Naive B cell (primary cell): Measurements from ENCODE around the gene GNB2. TPM values are rescaled to one million over a fixed set of nuclear protein-coding genes. Genes with fewer than 3 reads are reported as not detected.
A peak's percentile ranks its signal among the peaks of the same experiment; 100 is the strongest.
"Not testable (repeated sequence)": the region's sequence is repeated elsewhere in the genome, so short reads cannot be mapped to it uniquely, and the experiment has no call there.

ENCODE experiments used
- ATAC-seq, 2 donors: fragments of 150-1000 bp; cut with Tn5 transposase; 2 replicates each; pipeline ENCODE4 v1.10.0; 2021; ENCODE audit warnings: low read depth in 2 of 2, mild to moderate bottlenecking in 2 of 2, moderate library complexity in 2 of 2
- DNase-seq: peaks from one replicate; pipeline ENCODE4 v3.0.0; 2022
- H3K27ac Mint-ChIP-seq, 6 donors: one replicate each; pipeline ENCODE4 v1.8.0; 2020 to 2022; ENCODE audit warnings: mild to moderate bottlenecking in 6 of 6, mixed read lengths in 6 of 6, moderate library complexity in 5 of 6, inconsistent platforms in 2 of 6
- H3K27me3 Mint-ChIP-seq, 3 donors: one replicate each; pipeline ENCODE4 v1.8.0; 2021 to 2022; ENCODE audit warnings: mixed read lengths in 3 of 3, mild to moderate bottlenecking in 1 of 3
- H3K36me3 Mint-ChIP-seq, 2 donors: one replicate each; pipeline ENCODE4 v1.8.0; 2020 to 2022; ENCODE audit warnings: mixed read lengths in 2 of 2, inconsistent platforms in 1 of 2, mild to moderate bottlenecking in 1 of 2
- H3K4me1 Mint-ChIP-seq, 3 donors: one replicate each; pipeline ENCODE4 v1.8.0; 2020 to 2022; ENCODE audit warnings: mixed read lengths in 3 of 3, inconsistent platforms in 1 of 3, mild to moderate bottlenecking in 1 of 3, moderate library complexity in 1 of 3
- H3K4me3 Mint-ChIP-seq, 8 donors: one replicate each; pipeline ENCODE4 v1.8.0; 2020 to 2022; ENCODE audit warnings: mild to moderate bottlenecking in 8 of 8, mixed read lengths in 8 of 8, moderate library complexity in 8 of 8, inconsistent platforms in 2 of 8
- H3K9me3 Mint-ChIP-seq, 7 donors: one replicate each; pipeline ENCODE4 v1.8.0; 2020 to 2022; ENCODE audit warnings: mixed read lengths in 7 of 7, mild to moderate bottlenecking in 5 of 7, inconsistent platforms in 2 of 7, moderate library complexity in 1 of 7
- polyA plus RNA-seq, 6 donors: library from polyadenylated mRNA; unstranded; fragments of 300-500 nt; fragmentation: Illumina TruSeq; gene quantifications; one replicate each; pipeline ENCODE4 v1.2.3, GENCODE V29; 2021; ENCODE audit warnings: low read depth in 6 of 6

Gene GNB2
- polyA plus RNA-seq, 6 donors from 2014 or later: 46.2 to 65.4 (median 56.2) TPM

DNA sequence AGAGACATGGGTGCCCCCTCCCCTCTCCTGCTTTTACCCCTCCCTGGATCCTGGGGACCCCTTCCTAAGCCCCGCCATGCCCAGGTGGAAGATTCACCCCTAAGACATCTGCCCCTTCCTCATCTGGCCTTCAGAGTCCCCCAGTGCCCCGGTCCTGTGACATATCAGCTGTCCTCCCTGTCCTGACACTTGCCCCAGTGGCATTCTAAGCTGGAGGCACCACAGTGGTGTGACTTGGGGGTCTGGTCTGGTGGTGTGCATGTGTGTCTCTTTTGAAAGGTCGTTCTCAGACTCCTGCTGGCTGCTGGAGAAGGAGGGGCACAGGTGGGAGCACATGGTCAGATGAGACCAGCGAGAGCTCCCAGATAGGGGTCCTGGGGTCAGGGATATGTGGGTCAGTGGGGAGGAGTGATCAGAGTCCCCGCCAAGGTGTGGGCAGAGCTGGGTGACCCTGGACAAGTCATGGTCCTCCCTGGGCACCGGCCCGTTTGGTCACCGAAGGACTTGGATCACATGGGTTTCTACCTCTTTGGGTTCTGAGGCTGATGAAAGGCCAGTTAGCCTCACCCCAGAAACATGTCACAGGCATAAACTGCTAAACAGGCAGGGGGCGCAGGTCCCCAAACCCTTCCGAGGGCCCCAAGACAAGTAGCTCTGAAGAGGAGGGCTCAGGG lies 31.5 kb upstream of the GNB2 start:
- DNase-seq: no peak
- Mint-ChIP-seq H3K9me3 (no peaks in the 10 kb centered on the region), H3K4me3 (no peak overlapping the region), H3K27me3 (peaks cover 0 to 39% (median 25%) of the 10 kb centered on the region in 3 donors), H3K4me1 (peaks cover 5 to 13% (median 10%) of the 10 kb centered on the region in 3 donors), H3K27ac (peak overlapping the region in 1 of 6 donors; percentile 21), H3K36me3 (no peaks in the 10 kb centered on the region)
- ATAC-seq: no peak

DNA sequence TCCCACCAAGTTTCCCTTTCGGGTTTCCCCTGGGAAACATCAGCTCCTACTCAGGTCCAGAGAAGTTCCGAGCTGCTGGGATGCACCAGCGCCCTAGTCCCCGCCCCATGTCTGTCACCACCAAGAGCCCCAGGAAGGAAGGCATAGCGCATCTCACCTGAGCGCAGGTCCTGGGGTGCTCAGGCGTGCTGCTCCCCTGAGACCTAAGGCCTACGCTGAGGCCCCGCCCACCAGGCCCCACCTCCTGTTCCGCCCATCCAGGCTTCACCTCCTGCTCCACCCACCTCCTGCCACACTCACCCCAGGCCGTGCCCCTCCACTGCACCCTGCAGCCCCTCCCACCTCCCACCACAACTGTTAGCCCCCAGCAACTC lies 31.0 kb upstream of the GNB2 start:
- peaks cover 0 to 44% (median 31%) of the 10 kb centered on the region in 3 donors for H3K27me3 Mint-ChIP-seq
- H3K36me3 Mint-ChIP-seq: no peaks in the 10 kb centered on the region
- peak overlapping the region in 1 of 6 donors; percentile 21 for H3K27ac Mint-ChIP-seq
- no peaks in the 10 kb centered on the region for H3K9me3 Mint-ChIP-seq
- H3K4me3 Mint-ChIP-seq: no peak overlapping the region
- ATAC-seq (peak; percentile 92), DNase-seq (no peak)
- peaks cover 5 to 13% (median 10%) of the 10 kb centered on the region in 3 donors for H3K4me1 Mint-ChIP-seq

DNA sequence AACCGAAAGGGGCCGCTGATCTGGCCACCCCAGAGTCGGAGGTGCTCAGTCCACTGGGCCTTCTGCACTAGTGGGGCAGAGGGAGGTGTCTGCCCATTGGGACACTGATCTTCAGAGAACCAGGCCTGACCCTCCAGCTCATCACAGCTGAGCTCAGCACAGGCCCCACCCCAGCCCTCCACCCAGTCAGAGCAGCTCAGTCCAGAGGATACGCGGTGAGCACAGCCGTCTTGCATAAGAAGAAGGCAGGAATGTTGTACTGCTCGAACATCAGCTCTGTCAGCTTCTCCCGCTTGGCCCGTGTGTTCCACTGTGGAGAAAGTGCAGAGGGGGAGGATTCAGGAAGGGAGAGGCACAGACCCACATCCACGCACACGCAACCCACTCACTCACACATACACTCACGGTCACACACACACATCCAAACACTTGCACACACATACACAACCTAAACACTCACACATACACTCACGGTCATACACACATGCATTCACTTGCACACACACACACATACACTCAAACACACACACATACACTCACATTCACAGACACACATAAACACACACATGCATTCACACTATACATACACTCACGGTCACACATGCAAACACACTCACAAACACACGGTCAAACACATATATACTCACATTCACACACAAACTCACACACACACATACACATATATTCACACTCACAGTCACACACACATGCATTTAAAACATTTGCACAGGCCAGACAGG lies 23.5 kb upstream of the GNB2 start:
- DNase-seq (no peak), ATAC-seq (no peak)
- Mint-ChIP-seq H3K36me3 (peaks cover 4 to 8% of the 10 kb centered on the region in 2 donors), H3K4me3 (no peak overlapping the region), H3K27ac (peak overlapping the region in 2 of 6 donors; percentile 0 to 51), H3K4me1 (peaks cover 0 to 6% (median 5%) of the 10 kb centered on the region in 3 donors), H3K27me3 (peaks cover 21 to 63% (median 62%) of the 10 kb centered on the region in 3 donors), H3K9me3 (peaks cover 0 to 2% (median 0%) of the 10 kb centered on the region in 7 donors)

DNA sequence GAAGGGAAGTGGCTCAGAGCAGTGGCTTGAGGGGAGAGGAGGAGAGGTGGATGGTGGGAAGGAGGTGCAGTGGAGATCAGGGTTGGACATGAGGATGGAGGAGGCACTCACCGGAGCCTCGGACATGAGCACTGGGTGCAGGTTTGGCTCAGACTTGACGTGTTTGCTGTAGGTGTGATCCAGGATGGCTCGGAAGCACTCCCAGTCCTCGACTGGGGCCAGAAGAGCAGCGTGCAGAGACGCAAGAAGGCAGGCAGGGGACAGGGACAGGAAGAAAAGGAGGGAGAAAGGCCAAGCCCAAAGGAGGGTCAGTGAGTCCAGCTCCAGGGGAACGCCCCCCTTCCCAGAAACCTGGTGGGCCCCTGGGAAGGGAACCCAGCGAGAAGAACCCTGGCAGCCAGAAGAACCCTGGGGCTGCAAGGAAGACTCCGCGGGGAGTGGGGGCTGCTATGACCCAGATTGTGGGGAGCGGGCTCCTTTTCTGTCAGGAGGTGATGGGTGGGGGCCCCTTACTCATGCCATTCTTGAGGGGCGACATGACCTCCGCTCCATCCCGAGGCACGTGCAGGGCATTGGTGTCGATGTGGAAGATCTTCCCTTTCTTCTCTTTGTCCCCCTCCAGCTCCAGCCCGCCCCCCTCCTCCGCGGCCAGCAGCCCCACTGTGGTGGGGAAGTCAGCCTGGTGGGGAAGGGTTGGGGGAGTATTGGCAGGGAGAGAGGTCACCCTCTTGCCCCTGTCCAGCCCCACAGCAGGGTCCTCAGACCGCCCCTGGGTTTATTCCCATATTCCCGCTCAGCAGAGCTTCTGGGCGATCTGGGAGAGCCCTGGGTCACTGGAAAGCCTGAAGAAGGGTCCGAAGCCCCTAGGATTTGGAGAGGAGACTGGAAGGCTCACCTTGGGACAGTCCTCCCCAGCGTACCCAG lies 18.4 kb upstream of the GNB2 start:
- Mint-ChIP-seq H3K4me3 (peak overlapping the region in 1 of 8 donors; percentile 47), H3K9me3 (peaks cover 0 to 3% (median 0%) of the 10 kb centered on the region in 7 donors), H3K4me1 (peaks cover 0 to 7% (median 5%) of the 10 kb centered on the region in 3 donors), H3K27me3 (peaks cover 40 to 67% (median 60%) of the 10 kb centered on the region in 3 donors), H3K36me3 (peaks cover 3 to 10% of the 10 kb centered on the region in 2 donors), H3K27ac (peak overlapping the region in 1 of 6 donors; percentile 66)
- ATAC-seq (no peak), DNase-seq (no peak)

DNA sequence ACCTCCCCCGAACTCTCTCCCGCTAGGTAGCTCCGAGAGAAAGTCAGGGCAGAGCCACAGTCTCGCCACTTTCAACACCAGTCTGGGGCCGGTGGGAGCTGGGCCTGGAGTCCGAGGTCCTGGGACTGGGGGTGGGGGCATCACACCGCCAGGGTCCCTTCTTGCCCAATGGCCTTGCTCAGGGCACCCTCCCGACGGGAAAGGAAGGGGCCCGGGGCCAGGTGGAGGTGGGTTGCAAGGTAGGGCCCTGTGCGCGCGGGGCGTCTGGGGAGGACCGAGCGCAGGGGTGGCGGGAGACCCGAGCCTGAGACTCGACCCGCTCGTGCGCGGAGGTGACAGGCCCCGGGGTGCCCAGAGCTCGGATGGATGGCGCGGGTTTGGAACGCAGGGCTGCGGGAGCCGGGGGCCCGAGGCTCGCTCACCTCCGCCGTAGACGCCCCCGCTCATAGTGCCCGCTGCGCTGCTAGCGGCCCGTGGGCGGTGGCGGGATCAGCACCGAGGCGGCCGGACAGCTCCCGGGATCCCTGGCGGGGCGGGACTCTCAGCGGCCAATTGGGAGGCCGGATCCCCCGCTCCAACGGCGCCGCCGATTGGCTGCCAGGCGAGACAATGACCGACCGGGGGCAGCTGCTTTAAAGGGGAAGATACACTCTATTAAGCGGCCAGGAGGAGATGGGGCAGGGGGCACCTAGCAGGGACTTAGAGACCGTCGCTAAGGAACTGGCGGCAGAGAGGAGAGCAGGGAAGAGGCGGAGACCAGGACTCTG lies 17.4 kb upstream of the GNB2 start, which contains the start of gene ACTL6B:
ACTL6B (minus strand) TSS at position 541 of the 767 bp plus-strand sequence; CDS start at position 447, 94 bp downstream.
- Mint-ChIP-seq H3K36me3 (peaks cover 0 to 10% of the 10 kb centered on the region in 2 donors), H3K27me3 (peaks cover 34 to 71% (median 52%) of the 10 kb centered on the region in 3 donors), H3K27ac (peak within 1 kb of the TSS in 1 of 6 donors; percentile 51), H3K4me3 (peak within 1 kb of the TSS in 1 of 8 donors; percentile 47), H3K9me3 (peaks cover 0 to 3% (median 0%) of the 10 kb centered on the region in 7 donors), H3K4me1 (peaks cover 0 to 7% (median 5%) of the 10 kb centered on the region in 3 donors)
- DNase-seq (no peak), ATAC-seq (peak; percentile 48 to 56)

DNA sequence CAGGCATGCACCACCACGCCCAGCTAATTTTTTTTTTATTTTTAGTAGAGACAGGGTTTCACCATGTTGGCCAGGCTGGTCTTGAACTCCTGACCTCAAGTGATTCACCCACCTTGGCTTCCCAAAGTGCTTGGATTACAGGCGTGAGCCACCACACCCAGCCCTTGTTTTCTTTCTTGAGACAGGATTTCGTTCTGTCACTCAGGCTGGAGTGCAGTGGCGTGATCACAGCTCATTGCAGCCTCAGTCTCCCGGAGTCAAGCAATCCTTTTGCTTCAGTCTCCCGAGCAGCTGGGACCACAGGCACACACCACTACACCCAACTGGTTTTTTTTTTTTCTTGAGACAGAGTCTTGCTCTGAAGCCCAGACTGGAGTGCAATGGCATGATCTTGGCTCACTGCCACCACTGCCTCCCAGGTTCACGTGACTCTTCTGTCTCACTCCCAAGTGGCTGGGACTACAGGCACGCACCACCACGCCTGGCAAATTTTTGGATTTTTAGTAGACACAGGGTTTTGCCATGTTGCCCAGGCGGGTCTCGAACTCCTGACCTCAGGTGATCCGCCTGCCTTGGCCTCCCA lies 11.3 kb upstream of the GNB2 start:
- not testable (repeated sequence) for H3K36me3 Mint-ChIP-seq, H3K4me3 Mint-ChIP-seq, H3K27ac Mint-ChIP-seq, ATAC-seq, H3K9me3 Mint-ChIP-seq, DNase-seq, H3K4me1 Mint-ChIP-seq
- H3K27me3 Mint-ChIP-seq: peaks cover 18 to 48% (median 19%) of the 10 kb centered on the region in 3 donors

DNA sequence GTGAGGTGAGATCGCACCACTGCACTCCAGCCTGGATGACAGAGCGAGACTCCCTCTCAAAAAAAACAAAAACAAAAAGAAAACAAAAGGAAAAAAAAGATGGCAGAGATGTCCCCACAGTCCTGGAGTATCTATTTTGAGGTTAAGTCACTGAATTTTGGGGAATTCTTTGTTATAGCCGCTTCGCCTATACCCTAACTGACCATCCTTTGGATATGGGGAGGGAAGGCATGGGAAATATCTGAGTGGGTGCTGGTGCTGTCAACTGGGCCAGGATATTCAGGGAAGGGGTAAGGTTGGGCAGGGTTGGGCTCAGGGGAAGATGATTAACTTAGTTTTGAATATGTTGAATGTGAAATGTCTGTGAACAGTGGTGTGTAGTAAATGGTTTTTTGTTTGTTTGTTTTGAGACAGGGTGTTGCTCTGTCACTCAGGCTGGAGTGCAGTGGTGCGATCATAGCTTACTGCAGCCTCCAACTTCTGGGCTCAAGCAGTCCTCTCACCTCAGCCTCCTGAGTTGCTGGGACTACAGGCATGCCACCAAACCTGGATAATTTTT lies 8.3 kb upstream of the GNB2 start:
- peaks cover 0 to 32% (median 0%) of the 10 kb centered on the region in 3 donors for H3K27me3 Mint-ChIP-seq
- H3K9me3 Mint-ChIP-seq: peaks cover 0 to 2% (median 0%) of the 10 kb centered on the region in 7 donors
- DNase-seq: no peak
- no peaks in the 10 kb centered on the region for H3K36me3 Mint-ChIP-seq
- peaks cover 3 to 7% (median 4%) of the 10 kb centered on the region in 3 donors for H3K4me1 Mint-ChIP-seq
- no peak for ATAC-seq
- peak overlapping the region in 1 of 6 donors; percentile 22 for H3K27ac Mint-ChIP-seq
- no peak overlapping the region for H3K4me3 Mint-ChIP-seq

DNA sequence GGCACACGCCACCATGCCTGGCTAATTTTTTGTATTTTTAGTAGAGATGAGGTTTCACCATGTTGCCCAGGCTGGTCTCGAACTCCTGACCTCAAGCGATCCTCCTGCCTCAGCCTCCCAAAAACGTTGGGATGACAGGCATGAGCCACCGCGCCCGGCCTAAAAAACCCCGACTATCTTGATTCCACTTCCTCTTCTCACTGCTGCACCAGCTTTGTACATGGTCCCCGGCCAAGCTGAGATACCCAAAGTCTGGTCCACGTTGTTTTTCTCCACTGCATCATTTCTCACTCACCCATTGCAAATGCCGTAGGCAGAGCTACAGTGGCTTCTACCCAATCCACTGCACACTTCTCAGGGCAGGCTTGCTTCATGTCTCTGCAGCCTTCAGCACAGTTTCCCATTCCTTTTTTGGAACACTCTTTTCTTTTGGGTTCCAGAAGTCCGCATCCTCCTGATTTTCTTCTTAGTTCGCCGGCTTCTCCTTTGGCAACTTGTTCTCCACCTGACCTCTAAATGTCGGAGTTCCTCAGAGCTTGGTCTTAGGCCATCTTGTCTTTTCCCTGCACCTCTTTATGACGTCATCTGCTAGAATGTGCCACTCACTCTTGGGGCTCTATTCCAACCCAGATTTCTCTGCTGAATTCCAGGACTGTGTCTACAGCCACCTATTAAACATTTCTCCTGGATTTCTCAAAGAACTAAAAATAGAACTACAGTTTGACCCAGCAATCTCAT lies 6.0 kb upstream of the GNB2 start:
- Mint-ChIP-seq H3K27ac (peak overlapping the region in 1 of 6 donors; percentile 27), H3K4me3 (peak overlapping the region in 1 of 8 donors; percentile 3), H3K27me3 (peaks cover 0 to 19% (median 0%) of the 10 kb centered on the region in 3 donors), H3K36me3 (no peaks in the 10 kb centered on the region), H3K9me3 (peaks cover 0 to 2% (median 0%) of the 10 kb centered on the region in 7 donors), H3K4me1 (peaks cover 4 to 7% (median 5%) of the 10 kb centered on the region in 3 donors)
- no peak for ATAC-seq
- no peak for DNase-seq

DNA sequence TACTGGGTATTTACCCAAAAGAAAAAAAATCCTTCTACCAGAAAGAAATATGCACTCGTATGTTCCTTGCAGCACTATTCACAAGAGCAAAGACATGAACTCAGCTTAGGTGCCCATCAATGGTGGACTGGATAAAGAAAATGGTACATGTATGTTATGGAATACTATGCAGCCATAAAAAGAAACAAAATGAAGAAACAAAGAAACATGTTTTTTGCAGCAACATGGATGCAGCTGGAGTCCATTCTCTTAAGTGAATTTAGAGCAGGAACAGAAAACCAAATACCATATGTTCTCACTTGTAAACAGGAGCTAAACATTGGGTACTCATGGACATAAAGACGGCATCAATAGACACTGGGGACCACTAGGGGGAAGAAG lies 5.5 kb upstream of the GNB2 start:
- no peak for ATAC-seq
- peaks cover 0 to 15% (median 0%) of the 10 kb centered on the region in 3 donors for H3K27me3 Mint-ChIP-seq
- no peaks in the 10 kb centered on the region for H3K36me3 Mint-ChIP-seq
- no peak for DNase-seq
- H3K4me3 Mint-ChIP-seq: peak overlapping the region in 1 of 8 donors; percentile 46
- H3K9me3 Mint-ChIP-seq: peaks cover 0 to 2% (median 0%) of the 10 kb centered on the region in 7 donors
- H3K27ac Mint-ChIP-seq: no peak overlapping the region
- peaks cover 4 to 9% (median 9%) of the 10 kb centered on the region in 3 donors for H3K4me1 Mint-ChIP-seq

DNA sequence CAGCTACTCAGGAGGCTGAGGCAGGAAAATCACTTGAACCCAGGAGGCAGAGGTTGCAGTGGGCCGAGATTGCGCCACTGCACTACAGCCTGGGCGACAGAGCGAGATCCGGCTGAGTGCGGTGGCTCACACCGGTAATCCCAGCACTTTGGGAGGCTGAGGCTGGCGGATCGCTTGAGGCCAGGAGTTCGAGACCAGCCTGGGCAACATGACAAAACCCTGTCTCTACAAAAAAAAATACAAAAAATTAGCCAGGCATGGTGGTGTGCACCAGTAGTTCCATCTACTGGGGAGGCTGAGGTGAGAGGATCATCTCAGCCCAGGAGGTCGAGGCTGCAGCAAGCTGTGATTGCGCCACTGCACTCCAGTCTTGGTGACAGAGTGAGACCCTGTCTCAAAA lies 4.4 kb upstream of the GNB2 start:
- H3K9me3 Mint-ChIP-seq, H3K27ac Mint-ChIP-seq, DNase-seq, ATAC-seq, H3K4me3 Mint-ChIP-seq, H3K36me3 Mint-ChIP-seq: not testable (repeated sequence)
- Mint-ChIP-seq H3K4me1 (peaks cover 4 to 15% (median 9%) of the 10 kb centered on the region in 3 donors), H3K27me3 (peaks cover 0 to 13% (median 0%) of the 10 kb centered on the region in 3 donors)

DNA sequence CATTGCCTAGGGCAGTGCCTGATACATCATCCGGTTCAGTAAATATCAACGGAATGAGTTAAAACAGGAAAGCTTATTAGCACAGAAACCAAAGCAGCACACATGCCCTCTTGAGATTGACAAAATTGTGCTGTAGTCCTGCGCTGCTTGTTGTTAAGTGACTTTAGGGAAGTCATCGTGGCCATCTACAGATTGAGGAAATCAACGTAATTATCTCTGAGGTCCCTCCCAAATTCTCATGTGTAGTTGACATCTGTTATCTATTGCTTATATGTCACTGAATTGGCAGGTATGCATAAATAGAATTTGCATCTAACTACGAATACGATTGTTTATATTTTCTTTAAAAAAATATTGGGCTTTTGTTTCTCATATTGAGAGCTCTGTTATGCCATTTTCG lies 3.5 kb upstream of the GNB2 start:
- Mint-ChIP-seq H3K4me3 (no peak overlapping the region), H3K27me3 (peaks cover 0 to 11% (median 0%) of the 10 kb centered on the region in 3 donors)

More for the DNA sequence above, 3.5 kb upstream of the GNB2 start:
- ATAC-seq (no peak), DNase-seq (no peak)
- Mint-ChIP-seq H3K36me3 (no peaks in the 10 kb centered on the region), H3K4me1 (peaks cover 7 to 23% (median 9%) of the 10 kb centered on the region in 3 donors), H3K27ac (no peak overlapping the region), H3K9me3 (peaks cover 0 to 2% (median 0%) of the 10 kb centered on the region in 7 donors)
